H1 (cell line): ENCODE measurements around the gene UMODL1. TPM values are rescaled to one million over a fixed set of nuclear protein-coding genes. Genes with fewer than 3 reads are reported as not detected.

Experiments
- CBX8 ChIP-seq: fragments of 300-800, 300-1000 bp; sonication (generic); IDR thresholded peaks from 2 replicates; pipeline ENCODE4 v1.7.1; 2016; ENCODE audit warnings: low read depth, low read length, borderline replicate concordance
- E2F6 ChIP-seq: IDR thresholded peaks from 2 replicates; pipeline ENCODE4 v1.6.1; 2012; ENCODE audit warnings: inconsistent platforms
- JUND ChIP-seq: IDR thresholded peaks from 2 replicates; pipeline ENCODE4 v1.6.1; 2011; ENCODE audit warnings: mild to moderate bottlenecking, improper control_type of control experiment, low read length
- MAX ChIP-seq: IDR thresholded peaks from 2 replicates; pipeline ENCODE4 v1.6.1; 2012; ENCODE audit warnings: inconsistent platforms
- USF2 ChIP-seq: IDR thresholded peaks from 2 replicates; pipeline ENCODE4 v1.6.1; 2011; ENCODE audit warnings: low read length, improper control_type of control experiment
- polyA plus RNA-seq, 7 experiments: library from polyadenylated mRNA; depleted of rRNA in 3 of 7; stranded (reverse) in 5 of 7; unstranded in 2 of 7; fragments of >200 nt in 5 of 7; fragments of 200-250 nt in 2 of 7; gene quantifications; 1 replicate in 5 of 7; 2 replicates in 1 of 7; 4 replicates in 1 of 7; pipeline versions ENCODE4 v1.2.1 to v1.2.3, GENCODE V29; 2011 to 2013; ENCODE audit warnings: missing spikeins in 2 of 7, mixed read lengths in 2 of 7
- total RNA-seq: library from RNA; stranded (reverse); fragmentation: NEBNext Ultra II Directional; extraction: Animal tissue kit (Norgen Biotek cat#: 25700); gene quantifications from 2 replicates; pipeline ENCODE4 v1.2.1, GENCODE V29; 2021

Gene UMODL1
- total and polyA plus RNA-seq, 2 of the 8 experiments (the other 6 are each of a cell fraction or from before 2014, with no cell fraction given) = not detected

GRCh38 chr21:42111811-42112210 is 40.7 kb downstream of the UMODL1 start (continued):
- TF ChIP-seq E2F6 = no peak
- no peak for TF ChIP-seq JUND
- TF ChIP-seq USF2 = no peak
- TF ChIP-seq MAX = no peak
- no peak for TF ChIP-seq CBX8
